GM18858 (cell line): ENCODE measurements around the gene CELF4.

Source experiments
- ATAC-seq: cut with Tn5 transposase; IDR thresholded peaks from one replicate; pipeline ENCODE4 v1.9.1; 2021; ENCODE audit not compliant: unreplicated experiment

Gene CELF4

DNA sequence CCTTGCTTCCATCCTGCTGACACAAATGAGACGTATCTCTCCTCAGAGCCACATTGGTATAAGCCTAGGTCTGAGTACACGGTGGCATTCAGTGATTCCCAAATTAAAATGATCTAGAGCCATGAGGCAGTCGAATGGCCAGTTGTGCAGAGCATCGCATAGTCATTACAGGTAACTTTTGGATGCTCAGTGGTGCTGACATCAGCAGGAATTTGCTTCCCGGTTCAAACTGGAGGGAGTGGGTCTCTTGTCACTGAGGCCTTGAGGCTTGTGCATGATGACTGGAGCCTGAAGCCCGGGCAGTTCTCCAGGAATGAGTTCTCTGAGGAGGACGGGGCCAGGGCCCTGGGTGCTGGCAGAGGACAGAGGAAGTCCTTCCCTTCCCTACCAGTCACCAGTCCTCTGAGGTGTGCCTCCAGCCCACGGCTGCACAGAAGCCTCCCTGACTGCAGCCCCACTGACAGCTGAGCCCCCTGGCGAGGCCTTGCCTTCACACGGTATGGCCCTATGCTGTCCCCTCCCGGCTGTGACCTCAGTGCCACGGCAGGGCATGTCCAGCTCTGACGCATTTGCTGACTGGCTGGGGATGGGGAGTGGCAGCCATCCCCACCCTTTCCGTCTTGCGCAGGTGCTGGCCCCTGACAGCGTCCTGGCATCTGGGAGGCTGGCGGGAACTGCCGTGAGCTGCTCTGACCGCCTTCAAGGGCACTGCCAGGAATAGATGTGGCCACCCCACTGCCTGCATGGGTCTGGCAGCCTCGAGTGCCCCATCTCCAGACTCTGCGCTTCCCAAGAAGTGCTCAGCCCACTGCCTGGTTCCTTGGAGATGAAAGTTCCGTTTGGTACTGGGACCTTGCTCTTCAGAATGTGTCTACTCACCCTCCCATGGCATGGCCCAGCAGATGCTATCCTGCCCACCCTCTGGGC, 117.4 kb downstream of the CELF4 start:
- no peak for ATAC-seq

DNA sequence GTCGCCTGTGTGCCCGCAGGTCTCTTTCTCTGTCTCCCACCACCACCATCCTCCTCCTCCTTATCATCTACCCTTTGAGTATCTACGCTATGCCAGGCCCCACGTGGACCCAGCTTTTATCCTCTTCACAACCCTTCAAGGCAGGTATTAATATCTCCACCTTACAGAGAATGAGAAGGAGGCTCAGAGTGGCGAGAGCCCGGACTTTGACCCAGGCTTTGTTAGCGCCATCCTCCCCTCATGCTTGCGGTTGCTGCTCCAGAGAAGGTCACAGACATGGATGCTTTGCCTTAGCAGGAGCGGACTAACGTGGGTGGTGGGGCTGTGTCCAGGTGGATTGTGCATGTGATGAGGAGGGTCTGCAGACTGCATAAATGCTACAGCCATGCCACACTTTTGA, 119.8 kb downstream of the CELF4 start:
- ATAC-seq = no peak

DNA sequence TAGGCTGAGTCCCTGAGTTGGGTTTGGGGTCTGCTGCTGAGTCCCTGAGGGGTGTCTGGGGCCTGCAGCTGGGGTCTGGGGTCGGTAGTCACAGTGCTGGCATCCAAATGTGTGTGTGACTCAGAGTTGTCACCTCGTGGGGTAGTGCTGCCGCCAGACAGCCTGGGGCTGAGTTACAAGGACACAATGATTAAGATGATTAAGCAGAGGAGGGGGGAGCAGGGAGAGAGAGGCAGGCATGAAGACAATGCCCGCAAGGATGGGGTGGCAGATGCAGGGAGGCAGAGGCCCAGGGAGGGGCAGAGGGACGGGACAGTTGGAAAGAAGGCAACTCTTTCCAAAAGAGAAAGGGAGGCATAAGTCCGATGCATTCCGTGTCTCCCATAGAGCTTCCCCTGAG, 120.2 kb downstream of the CELF4 start:
- ATAC-seq = no peak

DNA sequence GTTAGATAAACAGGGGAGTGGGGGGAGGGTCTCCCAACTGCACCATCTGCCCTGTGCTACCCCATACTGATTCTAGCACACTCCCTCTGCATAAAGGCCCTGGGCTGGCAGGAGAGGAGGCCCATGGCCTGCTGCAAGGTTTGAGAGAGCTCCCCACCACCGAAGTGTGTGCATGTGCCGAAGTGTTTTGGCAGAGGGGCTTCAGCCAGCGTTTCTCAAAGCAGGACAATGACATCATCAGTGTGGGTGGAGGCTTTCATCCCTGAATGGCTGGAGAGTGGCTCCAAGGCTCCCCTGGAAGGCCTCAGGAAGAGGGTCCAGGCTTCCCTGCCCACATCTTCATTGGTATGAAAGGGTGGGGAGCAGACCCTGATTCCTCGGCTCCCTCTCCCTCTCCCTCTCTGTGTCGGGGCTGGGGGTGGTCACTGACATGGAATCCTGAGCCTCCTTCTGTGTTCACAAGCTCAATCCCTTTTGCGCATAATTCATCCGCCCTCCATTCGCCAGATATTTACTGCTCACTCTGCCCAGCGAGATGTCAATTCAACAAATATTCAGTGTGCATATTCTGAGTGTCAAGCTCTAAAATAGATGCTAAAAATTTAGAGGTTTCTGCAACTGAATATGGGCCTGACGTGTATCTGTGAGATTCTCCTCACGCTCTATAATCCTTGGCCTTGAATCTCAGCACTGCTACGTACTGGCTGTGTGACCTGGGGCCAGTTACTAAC, 122.1 kb downstream of the CELF4 start:
- no peak for ATAC-seq

DNA sequence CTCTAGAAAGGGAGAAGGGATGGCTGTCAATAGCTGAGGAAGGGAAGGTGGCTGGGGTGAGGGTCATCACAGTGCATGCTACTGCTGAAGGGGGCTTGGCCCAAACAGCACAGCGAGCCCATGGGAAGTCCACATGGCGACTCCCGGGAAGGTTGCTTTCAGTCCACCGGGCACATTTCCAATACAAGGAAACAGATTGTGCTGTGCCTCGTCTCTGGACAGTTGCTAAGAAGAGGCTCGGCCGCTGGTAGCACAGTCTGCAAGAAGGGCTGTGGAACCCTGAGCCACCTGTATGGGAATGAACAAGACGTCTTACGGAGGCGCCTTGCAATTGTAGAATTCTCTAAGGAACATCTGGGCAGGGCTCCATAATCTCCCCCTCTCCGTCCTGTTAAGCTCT, 123.1 kb downstream of the CELF4 start:
- no peak for ATAC-seq

DNA sequence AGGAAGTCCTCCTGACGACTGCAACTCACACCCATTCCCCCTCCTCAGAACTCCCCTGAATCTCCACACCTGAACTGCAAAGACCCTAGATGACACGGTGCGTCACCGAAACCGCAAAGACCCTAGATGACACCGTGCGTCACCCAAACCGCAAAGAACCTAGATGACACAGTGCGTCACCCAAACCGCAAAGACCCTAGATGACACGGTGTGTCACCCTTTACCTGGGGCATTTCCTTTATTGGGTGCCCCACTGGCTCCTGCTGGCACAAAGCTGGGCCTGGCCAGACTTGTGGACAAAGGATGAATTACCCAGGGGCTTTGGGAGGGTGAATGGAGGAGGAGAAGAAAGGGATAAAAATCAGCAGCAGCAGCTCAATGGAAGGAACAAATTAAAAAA, 123.8 kb downstream of the CELF4 start:
- ATAC-seq = no peak

DNA sequence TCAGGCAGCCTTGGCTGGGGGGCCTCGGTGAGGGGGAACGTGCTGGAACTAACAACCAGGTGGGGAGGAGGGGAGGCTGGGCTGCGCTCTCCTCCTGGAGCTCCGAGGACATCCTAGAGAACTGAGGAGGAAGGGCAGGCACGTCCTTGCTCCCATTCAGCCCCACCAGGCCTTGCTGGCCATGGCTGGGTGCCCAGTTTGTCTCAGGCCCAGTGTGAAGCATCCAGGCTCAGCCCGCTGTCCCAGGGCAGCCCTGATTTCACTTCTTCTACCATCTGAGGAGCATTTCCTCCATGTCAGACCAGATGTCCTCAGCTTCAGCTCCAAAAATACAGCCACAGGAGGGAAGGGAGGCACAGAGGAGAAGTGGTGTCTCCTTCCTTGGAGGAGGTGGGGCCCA, 125.4 kb downstream of the CELF4 start:
- ATAC-seq = no peak

DNA sequence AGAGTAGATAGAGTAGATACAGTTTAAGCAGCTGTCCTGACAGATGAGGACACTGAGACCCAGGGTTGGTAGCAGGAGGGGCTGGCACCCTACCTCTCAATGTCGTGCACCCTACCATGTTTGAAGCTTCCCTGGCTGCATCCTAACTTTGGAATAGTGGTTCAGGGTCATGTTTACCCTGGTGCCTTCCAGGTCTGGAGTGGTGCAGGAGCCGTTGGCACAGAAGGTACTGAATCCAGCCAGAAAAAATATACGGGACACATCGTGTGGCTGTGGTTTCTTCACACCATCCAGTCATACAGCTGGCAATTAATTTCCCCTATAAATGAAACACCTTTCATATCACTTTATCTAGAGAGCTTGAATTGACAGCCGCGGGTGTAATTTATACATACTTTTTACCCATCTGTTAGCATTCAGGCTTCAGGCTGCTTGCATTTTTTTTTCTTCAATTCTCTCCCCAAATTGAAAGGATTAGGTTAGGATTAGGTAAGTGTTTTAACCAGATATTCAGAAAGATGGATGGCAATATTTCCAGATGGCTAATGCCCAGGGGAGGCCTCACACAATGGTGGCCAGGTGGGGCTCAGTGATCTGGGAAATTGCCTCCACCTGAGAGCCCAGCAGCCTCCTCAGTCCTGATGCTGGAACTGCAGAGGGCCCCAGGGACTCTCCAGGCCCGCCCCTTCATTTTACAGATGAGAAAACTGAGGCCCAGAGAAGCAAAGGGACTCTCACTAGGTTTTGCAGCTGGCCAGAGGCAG, 127.0 kb downstream of the CELF4 start:
- no peak for ATAC-seq

DNA sequence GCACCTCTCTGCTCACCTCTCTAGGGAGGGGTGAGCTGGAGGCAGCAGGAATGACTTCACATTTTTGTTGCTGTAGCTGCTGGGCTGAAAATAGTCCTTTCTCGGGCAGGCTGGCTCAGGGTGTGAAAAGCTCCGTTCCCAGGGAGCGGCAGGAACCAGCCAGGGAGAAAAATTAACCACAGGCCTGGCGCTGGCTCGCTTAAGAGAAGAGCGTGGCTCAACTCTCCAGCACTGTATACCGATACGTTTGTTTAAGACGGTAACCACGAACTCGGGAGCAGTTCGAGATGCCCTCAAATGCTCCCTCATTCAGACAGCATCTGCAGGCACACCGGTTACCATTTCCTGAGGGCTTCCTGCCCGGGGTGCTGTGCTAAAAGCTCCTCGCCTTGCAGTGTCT, 129.6 kb downstream of the CELF4 start:
- no peak for ATAC-seq

DNA sequence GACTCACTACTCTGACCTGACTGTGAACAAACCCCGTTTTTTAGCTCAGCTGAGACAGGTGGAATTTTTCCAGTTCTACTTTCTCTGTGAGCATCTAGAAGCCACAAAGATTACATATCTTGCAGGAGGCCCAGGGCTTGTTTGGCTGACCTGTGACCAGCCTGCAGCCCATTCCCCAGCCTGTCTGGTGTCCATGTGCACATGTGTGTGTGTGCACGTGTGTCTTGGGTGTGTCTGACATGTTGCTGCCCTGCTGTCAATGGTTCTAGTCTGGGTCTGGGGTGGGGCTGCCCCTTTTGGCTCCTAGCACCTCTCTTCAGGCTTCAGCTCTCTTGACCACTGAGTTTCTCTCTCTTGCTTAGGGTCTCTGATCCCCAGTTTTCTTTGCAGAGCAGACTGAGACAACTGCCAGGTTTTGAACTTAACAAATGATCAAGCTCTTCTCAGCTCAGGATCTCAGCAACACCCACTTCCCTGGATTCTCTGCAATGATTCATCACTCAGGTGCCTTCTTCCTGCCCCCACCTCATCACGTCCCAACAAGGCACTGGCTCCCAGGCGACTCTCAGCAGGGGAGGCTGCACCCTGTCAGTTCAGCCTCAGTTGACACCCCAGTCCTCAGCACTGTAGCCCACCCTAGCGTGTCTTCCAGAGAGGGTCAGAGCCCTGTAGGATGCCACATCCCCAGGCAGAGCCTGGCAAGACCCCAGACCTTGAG, 130.3 kb downstream of the CELF4 start:
- ATAC-seq = no peak

DNA sequence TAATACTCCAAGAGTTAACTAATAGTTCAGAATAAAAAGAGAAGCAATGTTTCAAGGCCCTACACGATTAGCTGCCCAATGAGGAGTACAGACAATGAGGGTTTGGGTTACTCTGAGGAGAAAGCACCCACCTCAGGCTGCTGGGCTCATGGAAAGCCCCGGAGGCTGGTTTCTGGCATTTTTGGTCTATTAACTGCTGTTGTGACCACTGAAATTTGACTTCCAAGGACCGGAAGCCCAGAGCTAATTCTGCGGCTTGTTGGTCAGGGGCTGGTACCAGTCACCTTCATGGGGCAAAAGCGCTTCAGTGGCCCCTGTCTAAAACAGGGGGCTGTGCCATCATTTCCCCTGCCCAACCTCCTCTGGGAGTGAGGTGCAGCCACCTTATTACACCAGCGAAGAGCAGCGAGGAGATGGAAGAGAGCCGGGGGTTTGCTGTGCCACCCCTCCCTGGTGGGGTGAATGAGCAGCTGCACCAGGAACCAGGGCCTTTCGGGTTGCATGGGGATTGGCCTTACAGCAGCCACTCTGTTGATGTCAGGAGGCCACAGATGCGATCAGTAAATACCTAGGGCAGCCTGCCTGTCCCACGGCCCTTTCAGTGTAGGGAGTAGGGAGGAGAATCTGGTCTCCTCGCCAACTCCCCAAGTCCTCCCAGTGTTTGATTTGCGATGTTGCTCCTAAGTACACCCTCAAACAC, 131.3 kb downstream of the CELF4 start:
- ATAC-seq = no peak

DNA sequence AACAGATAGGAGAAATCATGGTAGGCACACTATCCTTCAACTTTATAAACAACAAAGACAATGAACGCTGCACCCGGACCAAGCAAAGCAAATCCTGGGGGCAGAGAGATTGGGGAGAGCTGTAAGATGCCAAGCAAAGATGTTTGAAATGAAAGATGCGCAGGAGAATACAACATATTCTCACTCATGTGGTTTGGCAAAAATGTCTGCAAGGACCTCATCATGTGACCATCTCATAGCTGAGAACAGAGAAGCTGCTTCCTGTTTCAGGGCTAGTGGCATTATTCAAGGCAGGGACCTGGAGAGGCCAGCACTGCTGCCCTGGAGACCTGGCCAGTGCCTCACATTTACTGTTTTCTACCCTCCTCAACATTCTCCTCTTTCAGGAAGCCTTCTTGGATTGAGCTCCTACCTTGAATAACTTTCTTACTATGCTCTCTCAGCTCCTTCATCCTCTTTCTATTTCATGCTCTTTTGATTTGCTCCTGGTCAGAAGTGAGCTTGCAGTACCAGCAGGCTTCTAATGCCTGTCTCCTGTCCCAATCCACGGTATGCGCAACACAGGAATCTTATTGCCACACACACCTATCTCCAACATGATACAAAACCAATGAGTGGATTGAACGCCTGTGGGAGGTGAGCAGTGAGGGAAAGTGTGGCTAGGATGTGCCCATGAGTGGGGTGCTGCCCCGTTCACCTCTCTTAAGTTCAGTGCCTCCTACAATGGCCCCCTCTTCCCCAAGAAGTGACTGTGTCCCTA, 133.0 kb downstream of the CELF4 start:
- ATAC-seq = no peak

DNA sequence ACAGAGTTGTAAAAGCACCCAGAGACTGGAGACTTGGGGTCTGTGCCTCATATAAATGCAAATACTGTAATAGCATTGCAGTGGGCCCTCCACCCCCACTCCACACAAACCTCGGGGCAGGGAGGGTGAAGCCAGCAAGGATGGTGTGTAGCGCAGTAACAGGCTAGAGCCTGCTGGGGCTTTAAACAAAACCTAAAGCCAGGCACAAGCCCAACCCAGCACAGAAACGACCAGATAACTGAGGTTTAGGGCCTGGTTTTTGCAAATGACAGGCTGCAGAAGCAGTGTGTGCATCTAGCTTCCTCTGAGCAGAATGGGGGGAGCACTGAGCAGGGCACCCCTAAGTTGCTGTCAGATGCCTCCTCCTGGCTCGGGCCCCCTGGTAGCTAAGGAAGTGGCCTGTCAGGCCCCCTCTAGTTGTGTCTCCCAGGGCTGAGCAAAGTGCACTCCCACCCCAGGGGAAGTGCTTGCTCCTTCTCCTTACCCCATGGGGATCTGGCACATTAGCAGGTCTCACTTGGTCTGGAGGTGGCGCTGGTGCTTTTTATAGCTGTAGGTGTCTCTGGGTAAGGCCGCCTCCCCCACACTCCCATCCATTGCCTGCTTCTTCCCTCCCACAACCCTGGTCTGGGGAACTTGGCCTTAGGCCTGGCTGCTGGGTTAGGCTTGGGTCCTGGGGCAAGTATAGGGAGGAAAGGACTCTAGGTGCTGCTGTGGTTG, 135.1 kb downstream of the CELF4 start:
- ATAC-seq = no peak

DNA sequence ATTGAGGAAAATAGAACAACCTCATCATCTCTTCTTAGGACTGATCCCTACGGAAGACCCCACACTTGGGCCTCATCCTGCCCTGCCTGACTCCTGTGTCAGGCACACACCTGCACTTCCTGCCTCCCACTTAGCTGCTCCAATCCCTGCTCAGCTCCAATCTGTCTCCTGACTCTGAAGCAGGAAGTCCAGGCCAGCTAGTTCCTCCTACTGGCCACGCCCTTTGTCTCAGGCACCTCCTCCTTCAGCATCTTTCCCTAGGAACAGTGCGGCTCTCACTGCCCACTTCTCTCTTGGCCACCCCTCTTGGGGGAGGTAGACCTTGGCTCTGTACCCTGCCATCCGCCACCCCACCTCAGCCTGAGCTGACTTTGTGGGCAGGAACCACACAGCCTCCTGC, 135.8 kb downstream of the CELF4 start:
- no peak for ATAC-seq

DNA sequence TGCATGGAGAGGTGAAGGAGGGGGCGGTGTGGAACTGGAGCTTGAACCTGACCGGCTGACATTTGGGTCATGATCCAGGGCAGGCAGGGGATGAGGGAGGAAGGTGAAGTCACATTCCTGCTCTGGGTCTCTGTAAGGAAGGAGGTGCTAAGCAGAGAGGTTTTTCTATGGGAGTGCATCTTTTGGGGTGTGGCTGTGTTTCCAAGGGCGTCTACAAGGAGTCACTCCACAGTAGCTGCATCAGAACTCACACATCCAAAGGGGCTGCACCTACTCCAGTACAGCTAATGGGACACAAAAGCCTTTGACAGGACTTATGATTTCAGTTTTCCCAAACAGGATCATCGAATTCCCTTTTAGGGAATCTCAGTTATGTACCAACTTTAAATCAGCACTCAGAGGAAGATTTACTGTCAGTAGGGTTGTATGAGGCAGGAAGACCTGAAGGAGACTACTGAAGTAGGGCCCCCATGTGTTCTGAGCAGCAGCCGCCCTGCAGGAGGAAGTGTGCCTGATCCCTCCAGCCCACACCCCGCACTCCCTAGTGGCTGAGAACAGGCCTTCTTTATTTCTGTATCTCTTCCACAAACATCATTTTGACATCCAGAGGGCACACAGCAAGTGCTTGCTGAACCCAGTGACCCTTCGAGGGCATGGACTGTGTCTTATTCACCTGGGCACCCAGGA, 137.2 kb downstream of the CELF4 start:
- no peak for ATAC-seq

DNA sequence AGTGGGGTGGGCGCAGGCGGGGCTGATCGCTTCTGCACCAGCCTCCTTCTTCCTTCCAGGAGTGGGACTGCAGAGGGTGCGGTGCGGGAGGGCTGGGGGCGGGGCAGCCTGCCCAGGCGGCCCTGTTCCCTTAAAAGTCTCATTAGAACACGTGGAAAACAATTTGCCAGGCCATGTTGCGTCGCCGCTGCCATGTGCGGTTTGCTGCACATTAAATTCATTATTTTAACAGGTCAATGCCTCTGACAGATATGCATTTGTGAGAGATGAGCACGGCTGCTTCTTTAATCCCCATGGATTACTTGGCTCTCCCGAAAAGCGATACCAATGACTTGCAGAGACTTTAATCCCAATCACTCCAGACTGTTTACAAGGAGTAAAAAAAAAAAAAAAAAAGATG, 139.0 kb downstream of the CELF4 start:
- no peak for ATAC-seq

DNA sequence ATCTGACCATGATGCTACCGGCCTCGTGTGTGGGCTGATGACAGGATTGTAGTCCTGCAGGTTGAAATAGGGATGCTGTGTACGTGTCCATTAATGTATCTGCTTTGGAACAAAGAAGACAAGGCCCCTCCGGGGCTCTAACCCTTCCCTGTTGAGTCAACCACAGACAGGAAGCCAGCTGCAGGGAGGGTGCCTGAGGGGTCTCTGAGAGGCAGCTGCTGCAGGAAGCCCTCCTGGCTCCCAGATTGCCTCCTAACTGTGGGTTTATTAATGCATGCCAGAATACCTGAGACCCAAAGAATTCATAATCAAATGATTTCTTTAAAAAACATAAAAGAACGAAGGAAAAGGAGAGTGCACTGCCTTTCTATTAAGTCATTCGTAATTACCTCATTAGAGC, 140.4 kb downstream of the CELF4 start:
- no peak for ATAC-seq

DNA sequence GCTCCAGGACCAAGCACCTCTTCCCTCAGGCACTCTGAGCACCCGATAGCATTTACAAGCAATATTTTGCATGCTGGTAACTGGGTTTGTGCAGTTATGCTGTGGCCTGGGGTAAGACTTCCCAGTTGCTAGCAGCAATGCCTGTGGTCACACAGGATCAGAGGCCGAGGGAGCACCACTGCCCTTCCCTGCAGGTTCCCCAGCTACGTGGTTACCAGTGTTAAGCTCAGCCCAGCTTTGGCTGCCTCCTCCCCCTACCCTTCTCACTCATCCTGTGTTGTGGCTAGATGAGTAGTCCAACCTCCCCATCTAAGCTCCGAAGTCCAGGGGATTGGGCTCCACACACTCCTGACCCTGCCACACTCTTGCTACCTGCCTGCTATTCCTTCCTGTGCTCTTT, 141.1 kb downstream of the CELF4 start:
- ATAC-seq = no peak
